Stimulated activated CD8-positive, alpha-beta memory T cell treated with anti-CD3 and anti-CD28 coated beads, Interleukin-12 subunit alpha, Interleukin-12 subunit beta, amount 100 ng/mL, for 24 hours (primary cell): ENCODE measurements around the gene FBXO46.
"Not testable (repeated sequence)": the region's sequence is repeated elsewhere in the genome, so short reads cannot be mapped to it uniquely, and the experiment has no call there.

Source experiments
- DNase-seq: peaks from one replicate; pipeline ENCODE4 v3.0.0-alpha.2; 2020; ENCODE audit errors: extremely low read depth

The FBXO46 gene

GRCh38 chr19:45766296-45766868 lies 35.7 kb upstream of the FBXO46 start:
- no peak for DNase-seq

GRCh38 chr19:45765702-45766295 lies 35.1 kb upstream of the FBXO46 start:
- no peak for DNase-seq

GRCh38 chr19:45764945-45765701 lies 34.4 kb upstream of the FBXO46 start:
- DNase-seq: no peak

DNA sequence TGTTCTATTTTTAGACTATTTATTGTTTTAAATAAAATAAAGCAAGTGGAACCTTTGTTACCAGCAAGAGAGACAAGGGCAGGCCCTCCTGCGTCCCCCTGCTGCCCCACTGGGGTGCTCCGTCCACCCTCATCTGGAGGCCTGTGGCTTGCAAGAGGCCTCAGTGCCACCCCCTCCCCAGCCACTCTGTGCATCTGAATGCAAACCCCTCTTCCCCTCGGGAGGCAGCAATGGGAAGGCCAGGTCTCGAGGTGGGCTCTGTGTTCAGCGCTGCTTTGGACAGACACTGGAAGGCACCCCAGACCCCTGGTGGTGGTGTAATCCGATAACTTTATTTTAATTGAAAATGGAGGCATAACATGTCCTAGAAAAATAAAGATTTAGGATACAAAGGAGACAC lies 33.8 kb upstream of the FBXO46 start:
- no peak for DNase-seq

GRCh38 chr19:45763691-45764294 lies 33.1 kb upstream of the FBXO46 start:
- DNase-seq: no peak

- DNase-seq: no peak
Observed at GRCh38 chr19:45762870-45763631, 32.4 kb upstream of the FBXO46 start.

DNA sequence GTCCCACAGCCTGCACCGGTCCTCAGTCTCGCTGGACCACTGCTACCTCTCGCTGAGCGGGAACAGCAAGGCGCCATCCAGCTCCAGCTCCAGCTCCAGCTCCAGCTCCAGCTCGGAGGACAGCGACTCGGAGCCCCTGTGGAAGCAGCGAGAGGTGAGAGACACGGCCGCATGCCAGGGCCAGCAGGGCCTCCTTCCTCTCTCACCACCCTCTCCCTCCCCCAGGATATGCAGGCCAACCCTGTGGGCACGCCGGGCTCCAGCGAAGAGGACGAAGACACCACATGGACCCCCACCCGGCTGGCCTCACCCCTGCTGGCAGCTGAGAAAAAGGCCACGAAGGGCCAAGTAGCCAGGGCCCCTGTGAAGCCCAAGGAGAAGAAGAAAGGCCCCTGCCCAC lies 31.0 kb upstream of the FBXO46 start:
- no peak for DNase-seq

DNA sequence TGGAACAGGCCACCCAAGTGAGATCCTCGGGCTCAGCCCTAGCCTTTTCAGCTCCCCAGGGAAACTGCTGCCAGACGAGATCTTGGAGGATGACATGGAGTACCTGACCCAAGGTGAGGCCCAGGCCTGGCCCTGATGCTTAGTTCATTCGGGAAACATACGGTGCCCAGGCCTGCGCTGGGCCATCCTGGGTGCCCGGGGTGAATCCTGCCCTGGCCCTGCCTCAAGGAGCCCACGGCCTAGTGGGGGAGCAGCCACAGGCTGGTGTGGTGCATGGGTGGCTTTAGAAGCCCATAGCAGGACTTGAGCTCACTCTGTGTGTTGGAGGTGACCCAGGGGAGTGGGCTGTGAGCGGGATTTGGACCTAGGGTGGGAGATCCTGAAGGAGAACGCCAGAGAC lies 28.2 kb upstream of the FBXO46 start:
- DNase-seq: no peak

GRCh38 chr19:45757695-45758094 lies 27.0 kb upstream of the FBXO46 start:
- DNase-seq: no peak

DNA sequence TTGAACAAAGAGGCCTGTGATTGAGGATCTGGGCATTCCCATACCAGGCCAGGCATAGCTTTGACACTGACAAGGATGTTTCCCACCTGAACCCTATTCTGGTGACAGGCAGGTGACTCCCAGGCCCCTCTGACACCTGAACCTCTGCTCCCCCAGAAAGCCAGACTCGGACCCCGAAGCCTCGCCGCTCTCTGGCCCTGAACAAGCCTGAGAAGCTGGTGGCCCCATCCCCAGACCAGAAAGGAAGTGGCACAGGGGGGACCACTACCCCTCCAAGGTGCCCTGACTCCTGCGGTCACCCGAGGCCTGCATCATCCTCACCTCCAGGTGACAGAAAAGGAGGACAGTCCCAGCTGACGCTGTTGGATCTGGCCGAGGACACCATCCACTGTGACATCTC lies 23.6 kb upstream of the FBXO46 start:
- DNase-seq: no peak

DNA sequence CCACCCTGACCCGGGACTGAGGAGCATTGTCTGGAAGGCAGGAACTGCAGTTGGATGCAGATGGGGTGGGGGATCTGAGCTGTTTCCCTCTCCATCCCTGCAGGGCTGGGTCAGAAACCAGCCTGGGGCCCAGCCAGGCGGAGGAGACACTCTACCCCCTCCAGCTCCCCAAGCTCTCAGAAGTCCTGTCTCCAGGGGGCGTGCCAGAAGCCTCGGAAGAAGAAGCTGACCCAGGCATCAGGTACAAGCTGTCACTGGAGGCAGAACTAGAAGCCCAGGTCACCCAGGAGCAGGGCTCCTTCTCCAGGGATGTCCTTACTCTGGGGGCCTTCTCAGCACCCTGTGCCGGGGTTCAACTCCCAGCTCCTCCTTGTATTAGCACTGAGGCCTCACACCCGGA lies 22.9 kb upstream of the FBXO46 start:
- no peak for DNase-seq

DNA sequence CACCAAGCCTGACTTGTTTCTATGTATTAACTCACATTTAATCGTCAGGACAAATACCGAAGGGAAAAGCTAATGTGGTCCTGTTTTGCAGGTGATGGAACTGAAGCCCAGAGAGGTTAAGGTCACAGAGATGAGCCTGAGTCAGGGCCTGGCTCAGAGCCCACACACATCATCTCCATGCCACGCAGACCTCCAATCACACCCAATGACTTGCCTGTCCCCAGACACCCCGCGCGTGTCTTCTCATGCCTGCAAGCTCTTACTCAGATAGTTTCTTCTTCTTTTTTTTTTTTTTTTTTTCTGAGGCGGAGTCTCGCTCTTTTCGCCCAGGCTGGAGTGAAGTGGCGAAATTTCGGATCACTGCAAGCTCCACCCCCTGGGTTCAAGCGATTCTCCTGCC lies 21.9 kb upstream of the FBXO46 start:
- no peak for DNase-seq

- not testable (repeated sequence) for DNase-seq
Observed at GRCh38 chr19:45751483-45751882, 20.8 kb upstream of the FBXO46 start.

DNA sequence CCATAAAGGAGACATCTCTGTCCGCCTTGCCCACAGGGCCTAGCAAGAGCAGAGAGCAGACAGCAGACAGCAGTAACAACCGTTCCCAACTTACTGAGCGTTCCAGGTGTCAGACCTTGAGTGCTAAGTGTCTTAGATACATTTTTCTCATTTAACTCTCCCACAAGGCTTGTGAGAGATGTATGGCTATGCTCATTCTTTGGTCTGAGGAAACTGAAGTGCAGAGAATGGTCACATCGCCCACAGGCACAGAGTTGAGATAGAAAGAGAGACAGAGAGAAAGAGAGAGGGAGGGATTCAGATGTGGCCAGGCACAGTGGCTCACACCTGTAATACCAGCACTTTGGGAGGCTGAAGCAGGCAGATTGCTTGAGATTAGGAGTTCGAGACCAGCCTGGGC lies 16.8 kb upstream of the FBXO46 start:
- no peak for DNase-seq

GRCh38 chr19:45746866-45747265 lies 16.2 kb upstream of the FBXO46 start:
- no peak for DNase-seq

DNA sequence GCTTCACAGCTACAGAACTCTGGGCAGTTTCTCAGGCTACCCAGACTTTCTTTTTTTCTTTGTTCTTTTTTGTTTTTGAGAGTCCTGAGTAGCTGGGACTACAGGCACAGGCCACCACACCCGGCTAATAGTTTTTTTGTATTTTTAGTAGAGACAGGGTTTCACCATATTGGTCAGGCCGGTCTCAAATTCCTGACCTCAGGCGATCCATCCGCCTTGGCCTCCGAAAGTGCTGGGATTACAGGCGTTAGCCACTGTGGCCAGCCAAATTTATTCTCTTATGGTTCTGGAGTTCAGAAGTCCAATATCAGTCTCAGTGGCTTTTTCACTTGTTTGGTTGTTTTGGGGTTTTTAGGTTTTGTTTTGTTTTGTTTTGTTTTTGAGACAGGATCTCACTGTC lies 14.9 kb upstream of the FBXO46 start:
- no peak for DNase-seq

DNA sequence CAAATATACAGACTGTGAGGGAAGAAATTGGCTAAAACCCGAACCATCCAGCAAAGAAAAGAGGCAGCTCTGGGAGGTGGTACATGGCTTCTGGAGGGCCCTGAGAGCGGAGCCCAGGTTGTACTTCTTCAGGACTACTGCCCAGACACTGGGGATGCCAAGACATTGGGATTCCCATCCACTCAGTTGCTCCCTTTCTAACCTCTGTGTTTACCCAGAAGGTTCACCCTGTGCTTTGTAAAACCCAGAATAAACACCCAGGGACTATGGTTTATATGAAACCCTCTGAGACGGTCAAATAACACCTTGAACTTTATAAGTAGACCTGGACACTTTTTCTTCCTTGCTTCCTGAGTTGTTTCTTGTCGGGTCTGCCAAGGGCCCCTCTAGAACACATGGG lies 12.3 kb upstream of the FBXO46 start:
- no peak for DNase-seq

DNA sequence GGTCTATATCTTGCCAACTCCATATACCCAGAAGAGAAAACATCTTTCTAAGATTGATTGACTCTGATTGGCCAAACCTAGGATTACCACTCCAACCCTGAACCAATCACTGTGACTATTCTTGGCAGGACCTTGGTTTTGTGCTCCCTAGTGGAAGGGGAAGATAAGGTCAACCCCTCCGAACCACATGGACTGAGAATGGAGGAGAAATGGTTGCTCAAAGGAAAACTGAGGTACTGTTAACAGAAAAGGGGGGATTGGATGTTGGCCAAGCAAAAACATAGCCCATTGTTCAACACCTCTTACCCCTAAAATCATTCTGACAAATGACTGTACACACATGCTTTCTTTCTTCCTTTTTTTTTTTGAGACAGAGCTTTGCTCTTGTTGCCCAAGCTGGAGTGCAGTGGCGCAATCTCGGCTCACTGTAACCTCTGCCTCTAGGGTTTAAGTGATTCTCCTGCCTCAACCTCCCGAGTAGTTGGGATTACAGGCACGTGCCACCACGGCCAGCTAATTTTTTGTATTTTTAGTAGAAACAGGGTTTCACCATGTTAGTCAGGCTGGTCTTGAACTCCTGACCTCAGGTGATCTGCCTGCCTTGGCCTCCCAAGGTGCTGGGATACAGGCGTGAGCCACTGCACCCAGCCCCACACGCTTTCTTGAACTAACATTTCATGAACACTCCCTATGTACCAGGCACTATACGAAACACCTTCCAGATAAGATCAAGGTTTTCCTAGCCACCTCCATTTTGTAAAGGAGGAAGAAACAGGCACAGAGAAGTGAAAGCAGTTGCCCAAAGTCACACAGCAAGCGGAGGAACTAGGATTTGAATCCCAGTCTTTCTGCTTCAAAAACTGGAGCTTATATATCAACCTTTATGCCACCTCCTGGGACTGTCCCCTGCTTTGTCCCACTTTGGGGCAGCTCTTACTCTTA lies 9.1 kb upstream of the FBXO46 start:
- no peak for DNase-seq

DNA sequence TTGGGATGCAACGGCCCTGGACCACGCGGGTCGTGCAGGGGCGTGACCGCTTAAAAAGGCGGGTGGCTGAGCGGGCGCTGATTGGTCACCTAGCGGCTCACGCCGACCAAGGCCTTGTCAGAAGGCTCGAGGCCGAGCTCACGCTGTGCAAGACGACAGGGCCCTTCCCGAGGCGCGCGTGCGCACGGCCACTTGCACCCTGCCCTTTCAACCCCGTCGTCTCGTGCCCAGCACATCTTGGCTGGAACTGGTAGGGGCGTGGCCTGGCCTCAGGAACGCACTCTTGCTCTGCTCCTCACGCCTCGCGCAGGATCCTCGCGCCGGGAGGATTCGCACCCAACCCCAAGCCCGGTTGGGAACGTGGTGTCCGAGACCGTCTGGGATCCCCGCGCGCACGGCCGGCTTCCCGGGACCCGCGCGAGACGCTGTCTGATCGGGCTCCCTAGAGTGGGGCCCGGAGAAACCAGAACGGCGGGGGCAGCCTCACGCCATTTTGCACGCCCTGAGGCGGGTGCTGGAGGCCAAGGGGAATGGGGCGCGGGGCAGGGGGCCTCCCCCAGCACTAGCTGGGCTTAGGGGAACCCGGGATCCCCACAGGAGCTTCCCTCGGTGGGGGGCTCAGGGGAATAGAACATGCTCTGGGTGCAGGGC lies 2.6 kb upstream of the FBXO46 start, which contains the start of gene MEIOSIN:
TSS of gene MEIOSIN (plus strand) at position 280 of the 651 bp plus-strand sequence. CDS start 1,938 bp downstream, outside the sequence.
- DNase-seq: no peak

DNA sequence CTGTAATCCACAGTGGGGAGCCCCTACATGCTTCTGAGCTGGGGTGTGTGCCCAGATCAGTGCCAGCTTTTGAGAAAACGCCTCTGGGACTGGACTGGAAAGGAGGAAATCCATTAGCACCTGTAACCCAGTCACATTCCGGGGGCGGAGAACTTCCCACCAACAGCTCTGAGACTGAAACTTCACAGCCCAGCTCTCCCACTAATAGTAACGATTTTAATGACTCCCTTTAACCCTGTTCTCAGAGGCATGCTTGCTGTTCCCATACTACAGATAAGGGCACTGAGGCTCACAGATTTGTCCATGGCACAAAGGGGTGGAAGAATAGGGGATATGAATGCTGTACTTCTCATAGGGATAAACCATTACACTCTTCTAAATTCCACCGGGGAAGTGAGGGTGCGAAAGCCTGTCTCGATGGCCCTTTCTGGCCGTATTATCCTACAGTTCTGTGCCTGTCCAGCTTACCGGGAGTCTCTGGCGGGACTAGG lies 851 bp downstream of the FBXO46 start:
- no peak for DNase-seq
